SHP77 treated with DMSO at 0.1 percent for 48 hours (cell line): Measurements from ENCODE around the gene WWOX.

ENCODE experiments used
- DNase-seq: peaks from one replicate; lab custom pipeline; 2025; lab: John Stamatoyannopoulos, UW

Gene WWOX

DNA sequence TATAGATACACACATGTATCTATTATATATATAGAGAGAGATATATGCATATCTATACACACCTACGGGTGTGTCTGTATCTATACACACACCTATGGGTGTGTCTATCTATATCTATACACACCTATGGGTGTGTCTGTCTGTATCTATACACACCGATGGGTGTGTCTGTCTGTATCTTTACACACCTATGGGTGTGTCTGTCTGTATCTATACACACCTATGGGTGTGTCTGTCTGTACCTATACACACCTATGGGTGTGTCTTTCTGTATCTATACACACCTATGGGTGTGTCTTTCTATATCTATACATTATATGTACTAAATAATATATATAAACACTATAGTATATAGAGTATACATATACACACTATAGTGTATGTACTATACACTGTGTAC, 762.6 kb downstream of the WWOX start:
- no peak for DNase-seq

DNA sequence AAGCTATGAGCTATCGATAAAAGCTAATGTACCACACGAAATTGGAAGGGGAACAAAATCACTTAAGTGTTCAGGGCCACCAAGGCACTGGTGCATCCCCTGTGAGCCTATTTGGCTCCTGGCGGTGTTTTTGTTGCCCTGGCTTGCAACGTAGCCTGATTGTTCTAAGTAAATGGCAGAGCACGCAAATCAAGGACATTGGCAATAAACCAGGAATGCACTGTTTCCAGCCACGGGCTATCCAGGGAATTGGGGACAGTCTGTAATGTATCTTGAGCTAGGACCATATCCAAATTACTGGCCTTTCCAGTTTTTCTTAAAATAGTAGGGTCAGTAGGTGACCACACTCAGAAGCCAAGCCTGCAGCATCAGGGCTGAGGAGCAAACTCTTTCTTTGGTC, 767.1 kb downstream of the WWOX start:
- no peak for DNase-seq

DNA sequence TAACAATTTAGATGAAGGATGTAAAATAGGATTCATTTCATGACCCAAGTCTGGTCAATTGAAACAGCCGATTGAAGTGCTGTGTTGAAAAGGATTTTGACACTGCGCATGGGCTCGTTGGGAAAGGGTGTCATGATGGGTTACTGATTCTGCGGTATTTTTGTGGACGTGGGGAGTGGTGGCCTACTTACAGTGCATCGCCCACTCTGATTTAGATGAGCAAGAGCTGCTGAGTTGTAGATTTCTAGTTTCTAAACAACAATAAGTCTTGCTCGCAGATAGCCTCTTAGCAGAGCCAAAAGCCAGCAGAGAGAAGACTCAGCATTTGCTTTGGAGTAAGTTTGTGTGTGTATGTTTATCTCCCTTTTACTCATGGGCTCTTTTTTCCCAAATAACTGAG, 770.0 kb downstream of the WWOX start:
- DNase-seq = no peak

DNA sequence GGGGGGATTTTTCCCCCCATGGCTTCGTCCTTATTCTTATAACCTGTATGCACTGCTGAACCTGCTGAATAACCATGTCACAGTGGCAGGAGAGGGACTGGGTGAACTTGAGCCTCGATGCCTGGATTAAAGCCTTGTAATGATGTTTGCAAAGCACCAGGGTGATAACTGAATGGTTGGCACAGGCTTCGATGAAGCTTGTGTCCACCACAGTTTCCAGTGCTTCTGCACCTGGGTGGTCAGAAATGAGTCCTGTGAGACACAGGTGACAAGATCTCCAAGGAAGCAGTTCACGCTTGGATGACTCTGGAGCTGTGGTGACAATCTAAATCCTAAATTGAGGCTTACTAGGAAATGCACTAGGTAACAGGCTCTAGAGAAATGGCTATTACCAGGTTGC, 771.8 kb downstream of the WWOX start:
- DNase-seq = no peak

DNA sequence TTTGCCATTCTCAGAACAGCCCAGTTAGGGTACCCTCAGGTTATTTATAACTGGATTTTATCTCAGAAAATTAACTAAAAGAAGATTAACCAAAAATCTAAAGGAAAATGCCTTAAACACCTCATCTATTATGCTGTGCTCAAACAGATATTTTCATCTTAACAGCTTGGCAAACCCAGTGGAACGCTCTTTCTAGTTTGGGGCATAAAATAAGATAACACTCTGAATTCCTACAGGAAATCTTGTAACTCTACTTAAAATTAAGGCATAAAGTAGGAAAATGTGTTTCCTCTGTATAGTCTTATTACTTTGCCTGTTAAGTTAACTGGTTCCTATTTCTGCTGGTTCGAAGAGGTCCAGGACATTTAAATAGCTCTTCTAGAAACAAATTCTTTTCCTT, 777.2 kb downstream of the WWOX start:
- DNase-seq = no peak

DNA sequence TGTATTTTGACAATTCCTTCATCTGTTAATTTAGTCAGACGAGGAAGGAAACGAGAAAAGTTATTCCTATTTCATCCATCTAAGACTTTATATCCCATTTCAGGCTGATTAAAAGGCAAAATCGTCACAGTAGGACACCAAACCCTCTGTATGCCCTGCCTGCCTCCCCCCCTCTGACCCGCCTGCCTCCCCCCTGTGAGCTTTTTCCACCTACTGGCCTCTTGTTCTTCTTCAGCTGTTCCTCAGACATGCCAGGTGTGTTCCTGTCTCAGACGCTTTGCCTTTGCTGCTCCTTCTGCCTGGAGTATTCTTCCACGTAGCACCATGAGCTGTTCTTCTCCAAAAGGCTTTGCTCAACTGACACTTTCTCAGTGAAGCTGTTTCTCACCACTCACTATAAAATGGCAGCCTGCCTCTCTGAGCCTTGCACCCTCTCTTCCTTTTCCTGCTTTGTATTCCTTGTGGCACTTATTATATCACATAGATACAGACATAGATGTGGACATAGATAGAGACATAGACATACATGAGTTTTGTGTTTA, 777.7 kb downstream of the WWOX start:
- DNase-seq = no peak

DNA sequence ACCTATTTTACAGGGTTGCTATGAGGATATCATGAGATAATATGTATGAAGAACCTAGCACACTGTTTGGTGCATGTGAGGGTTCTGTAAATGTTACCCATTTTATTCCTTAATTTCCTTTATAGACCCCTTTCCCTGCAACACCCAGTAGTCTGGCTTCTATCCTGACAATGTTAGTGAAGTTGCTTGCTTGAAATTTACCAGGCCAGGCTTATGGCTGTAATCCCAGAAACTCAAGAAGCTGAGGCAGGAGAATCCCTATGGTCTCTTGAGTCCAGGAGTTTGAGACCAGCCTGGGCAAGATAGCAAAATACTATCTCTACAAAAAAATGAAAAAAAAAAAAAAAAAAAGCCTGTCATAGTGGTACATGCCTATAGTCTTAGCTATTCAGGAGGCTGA, 779.1 kb downstream of the WWOX start:
- DNase-seq = no peak

DNA sequence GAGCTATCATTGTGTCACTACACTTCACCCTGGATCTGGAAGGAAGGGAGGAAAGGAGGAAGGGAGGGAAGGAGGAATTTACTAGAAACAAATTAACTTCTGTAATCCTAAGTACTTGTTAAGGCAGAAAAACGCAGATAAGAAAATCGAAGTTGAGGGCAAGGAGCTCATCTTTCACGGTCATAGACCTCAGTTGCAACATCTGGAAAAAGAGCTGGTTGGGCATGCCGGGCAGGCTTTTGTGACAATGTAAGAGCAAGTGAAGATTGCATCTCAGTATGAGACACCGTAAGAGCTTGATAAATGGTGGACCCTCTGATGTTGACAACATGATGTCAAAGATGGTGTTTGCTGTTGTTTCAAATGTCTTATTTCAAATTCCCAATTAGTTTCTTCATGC, 779.6 kb downstream of the WWOX start:
- DNase-seq = no peak

DNA sequence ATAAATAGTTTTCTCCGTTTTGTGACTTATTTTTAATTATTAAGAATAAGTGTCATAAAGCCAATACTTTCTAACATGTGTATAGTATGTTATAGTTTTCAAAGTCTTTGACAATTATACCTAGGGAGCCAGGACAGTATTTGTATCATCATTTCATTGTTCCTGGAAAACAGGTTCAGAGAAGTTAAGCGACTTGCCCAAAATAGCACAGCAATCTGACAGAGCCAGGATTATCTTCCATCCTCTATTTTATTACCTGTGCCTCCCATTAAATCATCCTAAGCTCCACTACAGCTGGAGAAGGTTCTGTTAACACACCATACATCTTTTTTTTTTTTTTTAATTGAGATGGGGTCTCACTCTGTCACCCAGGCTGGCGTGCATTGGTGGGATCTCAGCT, 782.7 kb downstream of the WWOX start:
- DNase-seq = no peak

DNA sequence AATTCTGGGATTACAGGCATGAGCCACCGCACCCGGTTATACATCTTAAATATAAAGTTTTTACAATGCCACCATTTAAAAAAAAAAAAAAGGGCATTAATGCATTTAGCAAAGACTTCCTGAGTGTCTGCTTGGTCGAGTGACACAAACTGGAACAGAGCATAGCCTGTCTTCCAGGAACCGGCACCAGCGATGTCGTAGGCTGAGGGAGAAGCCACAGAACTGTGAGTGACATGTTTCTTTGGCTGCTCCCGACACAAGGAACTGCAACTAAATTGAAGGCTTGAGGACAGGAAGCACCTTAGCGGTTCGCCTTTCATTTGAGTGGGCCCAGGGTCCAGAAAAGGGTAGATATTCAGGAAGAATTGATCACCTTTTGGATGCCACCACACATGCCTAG, 783.3 kb downstream of the WWOX start:
- no peak for DNase-seq

DNA sequence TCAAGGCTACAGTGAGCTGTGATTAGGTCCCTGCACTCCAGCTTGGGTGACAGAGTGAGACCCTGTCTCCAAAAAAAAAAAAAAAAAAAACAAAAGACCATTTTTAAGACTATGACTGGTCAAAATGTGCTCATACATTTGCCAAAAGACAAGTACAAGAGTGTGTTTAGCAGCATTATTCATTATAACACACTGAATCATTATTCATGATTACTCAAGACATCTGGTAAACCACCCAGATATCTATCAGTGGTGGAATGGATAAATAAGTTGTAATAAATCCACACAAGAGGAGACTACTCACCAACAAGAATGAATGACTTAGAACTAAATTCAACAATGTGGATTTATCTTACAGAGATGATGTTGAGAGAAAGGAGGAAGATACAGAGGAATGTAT, 784.8 kb downstream of the WWOX start:
- no peak for DNase-seq

DNA sequence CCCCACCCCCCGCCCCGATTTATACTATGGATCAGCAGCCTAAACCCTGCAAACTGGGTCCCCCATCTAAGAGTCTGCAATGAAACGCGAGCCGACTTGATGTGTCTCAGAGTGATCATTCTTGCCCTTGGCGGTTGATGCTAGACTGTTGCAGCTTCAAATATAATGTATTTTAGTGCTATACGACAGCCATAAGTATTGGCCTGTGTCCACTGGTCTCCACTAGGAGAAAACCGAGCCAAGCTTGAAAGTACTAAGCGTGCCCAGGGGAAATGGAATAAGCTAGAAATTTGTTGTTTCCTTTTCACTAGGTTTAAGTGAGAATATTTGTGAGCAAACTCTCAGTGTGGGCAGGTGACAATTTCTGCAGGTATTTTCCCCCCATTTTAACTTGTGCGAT, 789.9 kb downstream of the WWOX start:
- DNase-seq = no peak

DNA sequence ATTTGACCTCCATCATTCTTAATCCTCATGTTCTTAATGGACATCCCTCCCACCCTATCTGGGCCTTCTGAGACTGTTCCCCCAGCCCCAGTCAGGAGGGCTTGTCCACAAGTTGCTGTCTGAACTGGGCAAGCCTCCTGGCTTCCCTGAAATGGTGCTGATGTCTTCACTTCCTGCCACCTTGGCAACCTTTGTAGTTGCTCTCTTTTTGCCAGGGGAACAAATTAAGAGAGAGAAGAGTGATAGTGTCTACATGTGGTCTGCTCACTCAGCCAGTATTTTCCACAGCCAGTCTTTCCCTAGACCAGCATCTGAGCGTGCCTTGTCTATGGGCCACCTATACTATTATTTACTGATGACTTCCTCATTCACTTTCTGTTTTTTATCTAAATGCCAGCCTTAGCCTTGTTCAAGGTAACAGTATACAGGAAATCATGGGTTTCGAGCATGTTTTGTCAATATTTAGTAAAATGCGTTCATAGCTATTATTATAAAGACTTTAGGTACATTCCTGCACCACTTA, 791.0 kb downstream of the WWOX start:
- no peak for DNase-seq

DNA sequence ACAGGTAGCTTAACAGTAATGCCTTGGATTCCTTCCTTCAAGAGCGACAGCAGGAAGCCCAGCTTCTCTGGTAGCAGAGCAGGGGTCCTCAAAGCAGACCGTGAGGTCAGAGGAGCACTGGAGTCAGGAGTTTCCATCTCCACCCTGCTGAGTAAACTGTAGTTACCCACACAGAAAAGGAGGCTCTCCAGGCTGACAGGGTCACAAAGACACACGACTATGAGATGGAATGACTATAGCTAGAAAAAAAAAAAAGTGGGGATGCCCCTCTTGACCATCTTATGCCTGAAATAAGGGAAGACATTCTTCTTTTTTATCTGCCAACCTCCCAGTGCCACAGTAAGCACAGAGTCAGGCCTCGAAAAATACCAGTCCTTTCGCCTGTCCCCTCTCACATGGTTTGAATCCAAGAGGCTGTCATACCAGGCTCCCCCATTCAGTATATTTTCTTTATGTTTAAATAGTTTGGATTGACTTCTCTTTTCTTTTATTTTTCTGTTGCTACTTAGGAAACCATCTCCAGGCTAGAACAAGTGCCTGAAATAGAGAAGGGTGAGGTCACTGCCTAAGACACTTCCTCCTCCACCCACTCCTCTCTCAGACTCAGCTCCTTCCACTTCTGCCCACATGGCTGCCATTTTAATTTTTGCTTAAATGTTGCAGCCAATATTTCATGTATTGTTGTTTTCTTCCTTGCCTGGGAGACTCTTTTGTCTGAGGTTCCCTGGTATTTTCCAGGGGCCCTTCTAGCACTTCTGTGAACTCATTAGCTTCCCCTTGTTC, 793.7 kb downstream of the WWOX start:
- DNase-seq = no peak

DNA sequence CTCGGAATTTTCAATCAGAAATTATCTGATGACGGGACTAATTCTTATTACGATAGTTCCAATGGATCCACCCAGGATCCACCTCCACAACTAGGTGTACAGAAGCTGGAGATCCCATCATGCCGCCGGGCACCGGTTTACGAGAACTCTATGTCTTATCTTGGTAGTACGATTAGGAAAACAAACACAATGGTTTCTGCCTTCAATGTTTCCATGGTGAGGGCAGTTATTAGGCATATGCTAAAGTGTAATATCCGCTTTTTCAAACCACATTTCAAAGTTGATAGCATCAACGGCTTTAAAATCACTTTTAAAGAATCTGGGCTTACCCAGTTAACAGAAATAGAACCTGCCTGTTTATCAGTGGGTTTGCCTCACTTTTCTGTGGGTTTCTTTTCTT, 795.4 kb downstream of the WWOX start:
- no peak for DNase-seq

DNA sequence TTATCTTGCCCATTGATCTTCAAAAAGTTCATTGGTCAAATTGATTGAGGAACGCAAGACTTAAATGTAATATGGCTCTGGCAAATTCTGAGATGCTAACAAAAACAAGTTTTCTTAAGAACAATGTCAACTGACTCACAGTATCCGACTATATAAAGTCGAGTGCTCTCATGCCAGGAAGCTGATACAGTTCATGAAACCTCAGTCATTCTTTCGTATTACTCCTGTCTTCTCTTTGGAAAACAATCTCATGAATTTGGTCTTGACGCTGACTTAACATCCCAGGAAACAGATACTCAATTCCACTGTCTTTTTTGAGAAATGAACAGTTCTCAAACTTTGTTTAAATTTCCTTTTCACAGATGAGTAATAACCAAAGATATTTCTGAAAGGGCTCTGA, 796.2 kb downstream of the WWOX start:
- no peak for DNase-seq

DNA sequence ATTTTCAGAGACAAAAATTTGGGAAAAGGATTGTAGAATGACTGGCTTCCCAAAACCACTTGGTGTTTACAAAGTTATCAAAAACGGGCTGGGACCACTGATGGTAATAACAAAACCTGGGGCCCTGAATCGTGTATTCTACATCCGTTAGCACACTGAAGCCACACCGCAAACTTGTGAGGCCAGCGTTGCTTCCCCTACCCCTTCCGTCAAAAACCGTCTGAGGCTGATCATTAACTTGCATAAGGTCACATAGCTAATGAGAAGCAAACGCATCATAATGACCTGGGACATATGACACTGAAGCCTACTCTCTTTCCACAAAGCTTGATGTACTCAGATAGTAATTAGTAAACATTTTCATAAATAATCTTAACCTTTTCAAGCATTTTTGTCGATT, 796.8 kb downstream of the WWOX start:
- DNase-seq = no peak

DNA sequence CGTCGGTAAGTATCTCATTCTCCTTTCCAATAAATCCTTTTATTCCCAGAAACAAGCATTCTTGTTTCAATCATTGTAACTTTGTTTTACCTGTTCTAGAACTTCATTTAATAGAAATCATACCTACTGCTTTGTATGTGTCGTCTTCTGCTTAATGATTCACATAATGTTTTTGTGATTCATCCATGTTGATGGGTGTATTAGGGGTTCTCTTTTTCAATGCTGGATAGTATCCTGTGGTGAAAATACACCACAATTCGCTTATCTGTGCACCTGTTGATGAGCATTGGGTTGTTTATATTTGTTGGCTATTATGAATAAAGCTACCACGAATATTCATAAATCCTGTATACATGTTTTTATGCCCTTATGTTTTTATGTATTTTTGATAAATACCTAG, 797.8 kb downstream of the WWOX start:
- DNase-seq = no peak

DNA sequence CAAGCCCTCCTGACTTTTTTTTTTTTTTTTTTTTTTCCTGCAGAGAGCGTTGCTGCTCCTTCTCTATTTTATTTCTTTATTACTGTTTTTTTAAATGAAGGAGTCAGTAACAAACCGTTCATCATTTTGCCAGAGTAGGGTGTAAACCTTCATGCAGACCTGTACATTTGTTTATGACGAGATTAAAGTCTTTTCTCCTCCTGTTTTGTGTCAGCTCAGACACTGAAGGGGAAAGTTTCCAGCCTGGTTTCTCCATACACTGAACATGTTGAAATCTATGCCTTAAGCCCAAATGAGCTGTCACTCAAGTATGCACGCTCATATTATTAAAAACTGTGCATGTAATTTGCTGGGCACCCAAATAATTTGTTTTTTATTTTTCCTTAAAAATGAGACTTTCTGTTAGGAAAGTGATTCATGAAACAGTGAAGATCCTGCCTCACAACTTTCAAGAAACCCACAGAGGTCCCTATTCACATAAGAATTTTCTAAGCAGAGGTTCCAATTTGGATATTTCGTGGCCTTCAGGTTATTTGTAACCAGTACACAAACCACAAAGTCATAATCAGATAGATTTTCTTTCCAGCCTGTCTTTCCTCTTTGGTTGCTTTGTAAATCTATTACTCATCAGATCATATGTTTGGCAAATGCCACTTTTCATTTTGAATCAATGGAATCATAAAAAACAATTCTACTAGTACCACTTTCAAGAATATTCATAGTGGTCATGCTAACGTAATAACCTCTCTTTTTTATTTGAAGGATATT, 800.8 kb downstream of the WWOX start:
- no peak for DNase-seq

DNA sequence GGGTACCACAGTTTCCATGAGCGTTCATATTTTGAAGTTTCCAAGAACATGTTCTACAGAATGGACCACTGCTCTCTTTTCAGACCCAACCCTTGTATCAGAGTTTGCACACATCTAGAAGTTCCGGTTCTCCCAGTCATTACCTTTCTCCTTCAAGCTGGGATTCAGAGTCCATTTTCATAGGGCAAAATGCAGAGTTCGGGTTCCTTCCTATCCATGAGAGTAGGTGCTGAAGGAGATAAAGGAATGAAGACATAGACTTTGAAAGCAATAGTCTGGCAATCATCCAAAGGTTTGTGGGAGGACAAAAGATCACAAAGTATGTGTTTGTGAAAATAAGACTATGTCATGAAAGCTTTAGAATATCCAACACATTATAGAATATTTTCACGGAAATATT, 801.5 kb downstream of the WWOX start:
- no peak for DNase-seq

DNA sequence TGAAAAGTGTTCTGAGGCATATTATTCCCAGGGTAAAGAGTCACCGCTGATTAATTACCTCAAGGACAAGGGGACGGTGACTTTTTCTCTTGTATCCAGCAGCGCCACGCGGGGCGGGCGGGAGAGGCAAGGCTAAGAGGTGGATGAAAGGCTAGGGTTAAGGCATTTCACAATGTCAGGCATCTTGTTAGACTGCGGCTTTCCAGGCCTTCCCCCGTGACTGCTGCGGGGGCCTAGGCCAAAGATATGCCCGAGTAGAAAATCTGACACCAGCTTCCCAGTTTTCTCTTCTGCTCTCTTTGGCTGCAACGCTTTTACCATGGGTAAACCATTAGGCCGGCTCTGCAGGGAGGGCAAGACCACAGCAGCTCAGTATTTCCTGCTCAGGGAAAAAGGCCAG, 802.9 kb downstream of the WWOX start:
- DNase-seq = no peak

DNA sequence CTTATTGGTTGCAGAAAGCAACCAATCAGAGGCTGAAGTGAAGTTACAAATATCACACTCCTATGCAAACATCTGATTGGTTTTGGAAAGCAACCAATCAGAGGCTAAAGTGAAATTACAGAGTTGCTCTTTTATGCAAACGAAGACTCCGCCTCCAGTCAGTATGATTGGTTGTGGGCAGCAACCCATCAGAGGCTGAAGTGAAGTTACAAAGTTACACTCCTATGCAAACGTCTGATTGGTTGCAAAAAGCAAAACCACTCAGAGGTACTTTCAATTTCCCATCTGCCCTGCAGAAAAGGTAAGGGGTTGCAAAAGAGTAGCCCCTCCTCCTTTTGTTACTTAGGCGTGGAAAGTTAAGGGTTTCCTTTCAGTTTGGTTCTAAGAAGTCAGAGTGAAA, 803.8 kb downstream of the WWOX start:
- DNase-seq = no peak

DNA sequence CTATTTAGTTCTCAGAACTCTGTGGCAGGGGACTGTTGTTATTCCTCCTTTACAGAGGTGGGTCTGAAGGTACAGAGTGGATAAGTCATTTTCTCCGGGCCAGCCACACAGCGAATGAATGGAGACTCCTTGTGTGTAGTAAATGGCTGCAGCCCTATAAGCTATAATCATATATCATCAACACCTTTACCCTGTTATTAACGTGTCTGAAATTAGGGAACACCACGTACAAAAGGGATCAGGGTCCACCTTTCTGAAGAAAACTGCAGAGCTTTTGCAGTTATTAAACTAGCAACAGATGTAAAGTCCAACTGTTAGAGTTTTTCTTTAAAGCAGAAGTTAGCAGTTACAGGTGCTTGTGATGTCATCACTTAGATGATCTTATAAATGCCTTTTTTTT, 804.4 kb downstream of the WWOX start:
- DNase-seq = no peak
